Measurements from ENCODE around the gene MAP1LC3C.

MAP1LC3C gene

DNA sequence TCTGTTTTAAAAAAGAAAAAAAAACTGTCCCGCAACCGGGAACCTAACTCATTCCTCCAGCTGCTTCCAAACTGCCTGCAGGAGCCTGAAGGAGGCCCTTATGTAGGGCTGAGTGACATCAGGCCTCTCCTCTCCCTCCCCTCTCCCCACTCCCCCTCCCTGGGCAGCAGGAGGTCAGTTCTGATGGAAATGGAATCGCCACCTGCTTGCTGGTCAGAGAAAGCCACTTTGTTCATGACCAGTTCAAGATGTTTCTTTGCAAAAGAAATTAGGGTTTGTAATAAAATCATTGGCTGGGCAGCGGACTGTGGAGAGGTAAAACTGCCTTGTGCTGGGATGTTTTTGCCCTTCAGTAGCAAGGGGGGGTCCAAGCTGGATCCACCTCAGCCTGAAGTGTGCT, at the start of gene MAP1LC3C:
TSS of gene MAP1LC3C (minus strand) at position 73 of the 400 bp plus-strand sequence. CDS start 90 bp downstream, outside the sequence.
- no peaks in the 10 kb centered on the region for H3K9me3 Mint-ChIP-seq
- intact Hi-C loops (cut with micrococcal nuclease), result loop anchor here (10.0 kb wide), 1 partner anchor 474 kb away; no protein-coding TSS in a partner anchor
- H3K27ac Mint-ChIP-seq, result peak within 1 kb of the TSS; percentile 77
- H3K4me3 Mint-ChIP-seq, result peak within 1 kb of the TSS; percentile 68
- H3K36me3 Mint-ChIP-seq (ENCODE audit: low read depth), result no peaks in the 10 kb centered on the region
- peaks cover 29% of the 10 kb centered on the region for H3K4me1 Mint-ChIP-seq (ENCODE audit: low read depth)
- peaks cover 15% of the 10 kb centered on the region for H3K27me3 Mint-ChIP-seq

- no peaks in the 10 kb centered on the region for H3K36me3 Mint-ChIP-seq (ENCODE audit: low read depth)
- H3K27ac Mint-ChIP-seq, result no peak overlapping the region
- intact Hi-C loops (cut with micrococcal nuclease), result no loop called here
- no peaks in the 10 kb centered on the region for H3K9me3 Mint-ChIP-seq
- no peak overlapping the region for H3K4me3 Mint-ChIP-seq
- H3K4me1 Mint-ChIP-seq (ENCODE audit: low read depth), result no peaks in the 10 kb centered on the region
- no peaks in the 10 kb centered on the region for H3K27me3 Mint-ChIP-seq
These were observed 44.3 kb upstream of the MAP1LC3C start for GRCh38 chr1:242043165-242043564.

DNA sequence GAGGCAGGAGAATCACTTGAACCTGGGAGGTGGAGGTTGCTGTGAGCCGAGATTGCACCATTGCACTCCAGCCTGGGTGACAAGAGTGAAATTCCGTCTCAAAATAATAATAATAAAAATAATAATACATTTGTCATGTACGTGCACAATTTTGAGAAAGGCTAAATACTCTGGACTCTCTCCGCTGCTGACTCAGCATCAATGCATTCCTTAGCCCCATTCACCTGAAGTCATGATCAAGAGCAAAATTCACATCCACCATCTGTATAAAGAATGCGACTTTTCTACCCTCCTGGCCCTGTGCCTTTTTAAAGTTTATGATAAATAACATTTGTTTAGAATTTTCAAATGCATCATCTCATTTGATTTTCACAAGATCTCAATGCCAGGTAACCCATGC, 35.5 kb upstream of the MAP1LC3C start:
- H3K27ac Mint-ChIP-seq, result no peak overlapping the region
- no peaks in the 10 kb centered on the region for H3K9me3 Mint-ChIP-seq
- H3K4me1 Mint-ChIP-seq (ENCODE audit: low read depth), result no peaks in the 10 kb centered on the region
- no peaks in the 10 kb centered on the region for H3K36me3 Mint-ChIP-seq (ENCODE audit: low read depth)
- intact Hi-C loops (cut with micrococcal nuclease), result no loop called here
- H3K4me3 Mint-ChIP-seq, result no peak overlapping the region
- H3K27me3 Mint-ChIP-seq, result no peaks in the 10 kb centered on the region

DNA sequence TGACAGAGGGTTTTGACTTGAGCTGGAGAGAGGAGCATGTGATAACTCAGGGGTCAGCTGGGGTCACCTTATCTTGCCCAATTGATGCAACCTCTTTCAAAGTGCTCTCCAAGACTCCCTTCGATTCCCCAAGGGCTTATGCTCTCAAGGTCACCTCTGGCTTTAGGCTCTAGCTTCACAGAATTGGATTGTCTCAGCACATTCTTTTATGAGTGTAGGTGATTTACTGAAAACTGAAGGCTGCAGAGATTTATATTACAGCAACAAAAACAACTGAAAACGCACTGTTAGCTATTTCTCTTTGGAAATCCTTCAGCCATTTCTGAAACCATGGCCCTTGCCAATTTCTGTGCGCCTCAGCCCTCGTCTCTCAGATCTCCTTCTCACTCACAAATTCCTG, 34.5 kb upstream of the MAP1LC3C start:
- intact Hi-C loops (cut with micrococcal nuclease), result no loop called here
- Mint-ChIP-seq H3K36me3 (ENCODE audit: low read depth) (no peaks in the 10 kb centered on the region), H3K4me3 (no peak overlapping the region), H3K4me1 (ENCODE audit: low read depth) (no peaks in the 10 kb centered on the region), H3K9me3 (no peaks in the 10 kb centered on the region), H3K27me3 (no peaks in the 10 kb centered on the region), H3K27ac (no peak overlapping the region)

- intact Hi-C loops (cut with micrococcal nuclease), result no loop called here
- H3K27me3 Mint-ChIP-seq, result no peaks in the 10 kb centered on the region
- no peaks in the 10 kb centered on the region for H3K36me3 Mint-ChIP-seq (ENCODE audit: low read depth)
- no peaks in the 10 kb centered on the region for H3K4me1 Mint-ChIP-seq (ENCODE audit: low read depth)
- H3K27ac Mint-ChIP-seq, result no peak overlapping the region
- H3K9me3 Mint-ChIP-seq, result no peaks in the 10 kb centered on the region
- no peak overlapping the region for H3K4me3 Mint-ChIP-seq
These were observed 31.2 kb upstream of the MAP1LC3C start for GRCh38 chr1:242030071-242030470.

- Mint-ChIP-seq H3K27ac (no peak overlapping the region), H3K4me1 (ENCODE audit: low read depth) (no peaks in the 10 kb centered on the region), H3K9me3 (no peaks in the 10 kb centered on the region)
These were observed 26.8 kb upstream of the MAP1LC3C start for GRCh38 chr1:242025681-242026080.

DNA sequence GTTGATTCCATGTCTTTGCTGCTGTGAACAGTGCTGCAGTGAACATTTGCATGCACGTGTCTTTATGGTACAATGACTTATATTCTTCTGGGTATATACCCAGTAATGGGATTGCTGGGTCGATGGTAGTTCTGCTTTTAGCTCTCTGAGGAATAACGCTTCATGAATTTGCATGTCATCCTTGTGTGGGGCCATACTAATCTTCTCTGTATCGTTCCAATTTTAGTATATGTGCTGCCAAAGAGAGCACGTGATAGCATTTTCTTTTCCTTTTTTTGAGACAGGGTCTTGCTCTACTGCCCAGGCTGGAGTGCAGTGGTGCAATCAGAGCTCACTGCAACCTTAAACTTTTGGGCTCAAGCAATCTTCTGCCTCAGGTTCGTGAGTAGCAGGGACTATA, 24.9 kb upstream of the MAP1LC3C start:
- H3K27me3 Mint-ChIP-seq, result no peaks in the 10 kb centered on the region
- intact Hi-C loops (cut with micrococcal nuclease), result no loop called here
- H3K36me3 Mint-ChIP-seq (ENCODE audit: low read depth), result no peaks in the 10 kb centered on the region
- no peak overlapping the region for H3K4me3 Mint-ChIP-seq
- H3K4me1 Mint-ChIP-seq (ENCODE audit: low read depth), result no peaks in the 10 kb centered on the region
- no peaks in the 10 kb centered on the region for H3K9me3 Mint-ChIP-seq
- no peak overlapping the region for H3K27ac Mint-ChIP-seq

More at GRCh38 chr1:242025681-242026080, 26.8 kb upstream of the MAP1LC3C start:
- intact Hi-C loops (cut with micrococcal nuclease), result no loop called here
- Mint-ChIP-seq H3K4me3 (no peak overlapping the region), H3K36me3 (ENCODE audit: low read depth) (no peaks in the 10 kb centered on the region), H3K27me3 (no peaks in the 10 kb centered on the region)

DNA sequence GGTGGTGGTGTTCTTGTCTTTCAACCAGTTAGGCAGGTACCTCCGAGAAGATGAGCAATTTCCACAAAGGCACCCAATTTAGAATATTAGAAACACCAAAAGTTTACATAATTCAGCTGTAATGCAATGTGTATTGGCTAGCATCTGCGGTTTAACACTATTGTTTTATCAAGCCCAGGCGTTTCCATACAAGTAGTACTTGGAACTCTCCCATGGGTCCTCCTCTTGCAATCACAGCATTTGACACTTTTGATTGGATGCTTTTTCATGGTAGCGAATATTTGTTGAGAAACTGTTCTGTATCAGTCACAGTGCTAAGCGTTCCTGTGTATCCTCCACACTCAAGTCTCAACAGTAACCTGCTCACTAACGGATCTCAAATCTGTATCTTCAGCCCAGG, 20.1 kb upstream of the MAP1LC3C start:
- H3K36me3 Mint-ChIP-seq (ENCODE audit: low read depth), result no peaks in the 10 kb centered on the region
- H3K9me3 Mint-ChIP-seq, result no peaks in the 10 kb centered on the region

GRCh38 chr1:242017580-242018233, 18.8 kb upstream of the MAP1LC3C start:
- Mint-ChIP-seq H3K27ac (no peak overlapping the region), H3K4me3 (no peak overlapping the region), H3K9me3 (no peaks in the 10 kb centered on the region), H3K36me3 (ENCODE audit: low read depth) (no peaks in the 10 kb centered on the region), H3K4me1 (ENCODE audit: low read depth) (no peaks in the 10 kb centered on the region), H3K27me3 (no peaks in the 10 kb centered on the region)
- intact Hi-C loops (cut with micrococcal nuclease), result loop anchor here (1.0 kb wide), 1 partner anchor 121 kb away; no protein-coding TSS in a partner anchor

More for the DNA sequence above, 20.1 kb upstream of the MAP1LC3C start:
- Mint-ChIP-seq H3K4me1 (ENCODE audit: low read depth) (no peaks in the 10 kb centered on the region), H3K27me3 (no peaks in the 10 kb centered on the region), H3K4me3 (no peak overlapping the region), H3K27ac (no peak overlapping the region)
- intact Hi-C loops (cut with micrococcal nuclease), result no loop called here

DNA sequence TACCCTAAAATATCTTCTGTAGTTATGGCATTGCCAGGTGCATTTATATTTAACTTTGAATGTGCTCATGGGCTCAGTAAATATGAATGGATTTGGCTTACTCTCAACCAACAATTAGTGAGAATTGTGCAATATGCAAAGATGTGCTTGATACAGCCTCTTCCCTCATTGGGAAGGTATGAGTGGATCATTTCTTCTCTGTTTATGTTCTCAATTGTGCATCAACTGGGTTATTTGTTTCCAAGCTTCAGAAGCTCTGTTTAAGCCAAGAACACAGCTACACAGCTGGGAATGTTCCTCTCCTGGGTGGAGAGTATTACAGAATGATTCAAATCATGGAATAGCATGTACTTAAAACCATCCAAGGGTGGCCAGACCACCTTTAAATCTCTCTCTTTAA, 17.6 kb upstream of the MAP1LC3C start:
- Mint-ChIP-seq H3K27me3 (peaks cover 2% of the 10 kb centered on the region), H3K36me3 (ENCODE audit: low read depth) (no peaks in the 10 kb centered on the region), H3K4me1 (ENCODE audit: low read depth) (peaks cover 7% of the 10 kb centered on the region), H3K27ac (no peak overlapping the region), H3K4me3 (no peak overlapping the region), H3K9me3 (no peaks in the 10 kb centered on the region)
- intact Hi-C loops (cut with micrococcal nuclease), result no loop called here

DNA sequence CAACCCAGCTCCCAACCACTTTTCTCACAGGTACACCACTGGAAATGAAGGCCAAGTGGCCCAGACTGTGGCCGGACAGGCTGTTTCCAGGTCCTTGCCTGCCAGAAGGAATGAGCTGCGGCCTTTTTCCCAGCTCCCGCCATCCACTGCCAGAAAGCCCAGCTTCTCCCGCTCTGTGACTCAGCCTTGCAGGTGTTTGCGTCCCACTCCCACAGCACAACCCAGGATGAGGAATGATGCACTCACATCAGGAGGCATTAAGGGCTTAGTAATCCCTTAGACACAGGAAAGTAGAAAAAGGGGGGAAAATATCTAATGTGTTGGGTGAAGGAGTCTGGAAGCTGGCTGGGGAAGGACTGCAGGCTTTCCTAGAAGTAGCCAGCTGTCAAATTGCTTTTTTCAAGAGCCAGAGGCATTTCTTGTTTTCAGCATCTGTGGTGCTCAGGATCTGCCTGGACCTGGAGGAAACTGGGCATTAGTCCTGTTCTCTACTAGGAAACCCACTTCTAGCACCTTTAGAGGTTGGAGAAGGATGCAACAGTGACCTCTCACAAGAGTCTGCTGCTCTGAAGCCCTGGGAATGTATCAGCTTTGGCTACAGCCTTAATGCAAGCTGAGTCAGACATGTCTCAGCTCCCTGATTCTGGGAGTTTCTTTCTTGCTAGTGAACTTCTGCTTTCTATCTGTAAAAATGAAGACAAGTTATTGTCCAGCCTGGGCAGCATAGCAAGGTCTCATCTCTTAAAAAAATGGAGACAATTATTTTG, 13.2 kb upstream of the MAP1LC3C start:
- Mint-ChIP-seq H3K36me3 (ENCODE audit: low read depth) (no peaks in the 10 kb centered on the region), H3K27ac (peak overlapping the region; percentile 24), H3K4me3 (no peak overlapping the region), H3K4me1 (ENCODE audit: low read depth) (peaks cover 7% of the 10 kb centered on the region), H3K9me3 (no peaks in the 10 kb centered on the region), H3K27me3 (peaks cover 18% of the 10 kb centered on the region)
- intact Hi-C loops (cut with micrococcal nuclease), result no loop called here

- Mint-ChIP-seq H3K36me3 (ENCODE audit: low read depth) (no peaks in the 10 kb centered on the region), H3K4me1 (ENCODE audit: low read depth) (peaks cover 7% of the 10 kb centered on the region), H3K27ac (no peak overlapping the region), H3K27me3 (peaks cover 25% of the 10 kb centered on the region), H3K9me3 (no peaks in the 10 kb centered on the region), H3K4me3 (no peak overlapping the region)
- intact Hi-C loops (cut with micrococcal nuclease), result no loop called here
These were observed 10.1 kb upstream of the MAP1LC3C start for GRCh38 chr1:242008826-242009495.

DNA sequence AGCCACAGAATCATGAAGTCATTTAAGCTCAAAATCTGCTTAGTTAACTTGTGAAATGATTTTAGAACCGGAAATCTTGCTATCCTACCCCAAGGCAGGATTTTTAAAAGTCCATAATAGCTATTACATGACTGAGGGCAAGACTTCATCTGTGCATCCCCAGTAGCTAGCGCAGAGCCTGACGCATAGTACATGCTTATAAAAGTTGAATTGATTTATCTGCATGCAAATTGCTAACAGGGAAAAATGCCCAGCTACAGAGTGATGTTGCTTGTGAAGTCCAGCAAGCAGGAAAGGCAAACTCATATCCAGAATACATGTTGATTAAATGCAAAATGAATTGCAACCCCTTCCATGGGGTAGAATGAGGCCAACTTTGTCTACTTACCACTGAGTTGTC, 8.1 kb upstream of the MAP1LC3C start:
- Mint-ChIP-seq H3K4me1 (ENCODE audit: low read depth) (peaks cover 4% of the 10 kb centered on the region), H3K27me3 (peaks cover 26% of the 10 kb centered on the region), H3K27ac (no peak overlapping the region), H3K9me3 (no peaks in the 10 kb centered on the region), H3K36me3 (ENCODE audit: low read depth) (no peaks in the 10 kb centered on the region), H3K4me3 (no peak overlapping the region)
- intact Hi-C loops (cut with micrococcal nuclease), result no loop called here

GRCh38 chr1:242005866-242006535, 7.1 kb upstream of the MAP1LC3C start:
- Mint-ChIP-seq H3K4me1 (ENCODE audit: low read depth) (peaks cover 5% of the 10 kb centered on the region), H3K36me3 (ENCODE audit: low read depth) (no peaks in the 10 kb centered on the region), H3K27me3 (peaks cover 30% of the 10 kb centered on the region), H3K9me3 (no peaks in the 10 kb centered on the region), H3K27ac (no peak overlapping the region), H3K4me3 (no peak overlapping the region)
- intact Hi-C loops (cut with micrococcal nuclease), result no loop called here
